Endothelial cell of umbilical vein (primary cell): Measurements from ENCODE around the gene ETV1. TPM values are rescaled to one million over a fixed set of nuclear protein-coding genes. Genes with fewer than 3 reads are reported as not detected.

Experiments used
- BruUV-seq: library from RNA; stranded (reverse); fragments of 400-500 nt; replicated peaks from 2 replicates; lab custom pipeline; 2021; lab: Mats Ljungman, UMichigan
- CTCF ChIA-PET: fragments of 300-600, 350-600 bp; sonication (Branson Sonifier 250); formaldehyde crosslinking; loops from one replicate; lab custom pipeline; 2021; ENCODE audit warnings: antibody characterized with exemption, inconsistent platforms; lab: Charles Lee
- POLR2A ChIA-PET: fragments of 300-600, 350-600 bp; sonication (Branson Sonifier 250); formaldehyde crosslinking; loops from one replicate; lab custom pipeline; 2021; ENCODE audit warnings: antibody characterized with exemption, inconsistent platforms; lab: Charles Lee
- DNase-seq: peaks from one replicate; pipeline ENCODE4 v3.0.0-alpha.2; 2011; ENCODE audit warnings: low read depth, low spot score
- FAIRE-seq: peaks from 2 replicates; lab custom pipeline; 2011; peaks lifted over from hg19 to GRCh38; lab: Jason Lieb, UNC
- H2AFZ ChIP-seq: 2 replicates; pipeline ENCODE4 v1.6.0; 2012; ENCODE audit warnings: low read depth, low read length, control low read depth, inconsistent platforms
- H3K27ac ChIP-seq: 2 replicates; pipeline ENCODE4 v1.5.1; 2011; ENCODE audit warnings: low read depth, mild to moderate bottlenecking, control low read depth, low read length, moderate library complexity; ENCODE audit not compliant: insufficient read depth
- H3K27me3 ChIP-seq, 2 experiments: 2 replicates each; pipeline versions ENCODE4 v1.6.0 to v1.6.1; 2011; ENCODE audit warnings: low read length in 2 of 2, mixed read lengths in 1 of 2; ENCODE audit not compliant: control insufficient read depth in 2 of 2, insufficient read depth in 2 of 2
- H3K36me3 ChIP-seq, 2 experiments: 2 replicates in 1 of 2; 3 replicates in 1 of 2; pipeline ENCODE4 v1.5.1; 2011; ENCODE audit warnings: low read length in 2 of 2, mild to moderate bottlenecking in 1 of 2, moderate library complexity in 1 of 2; ENCODE audit not compliant: control insufficient read depth in 2 of 2, insufficient read depth in 2 of 2; ENCODE audit errors: extremely low read depth in 1 of 2
- H3K4me1 ChIP-seq: 3 replicates; pipeline ENCODE4 v1.5.1; 2011; ENCODE audit warnings: mild to moderate bottlenecking, low read length; ENCODE audit not compliant: control insufficient read depth, insufficient read depth; ENCODE audit errors: extremely low read depth
- H3K4me2 ChIP-seq: 2 replicates; pipeline ENCODE4 v1.6.1; 2011; ENCODE audit warnings: low read length, control low read depth, mixed read lengths; ENCODE audit not compliant: insufficient read depth
- H3K4me3 ChIP-seq, 3 experiments: fragments of 200-600 bp in 1 of 3; sonication (generic), shearing (Covaris generic) in 1 of 3; replicated peaks in 1 of 3; 2 replicates each; pipeline ENCODE4 v1.5.1; 2011 to 2016; ENCODE audit warnings: control low read depth in 3 of 3, low read length in 3 of 3, mild to moderate bottlenecking in 2 of 3, inconsistent platforms in 1 of 3, low read depth in 1 of 3, moderate library complexity in 1 of 3; ENCODE audit not compliant: insufficient read depth in 1 of 3
- H3K79me2 ChIP-seq: 2 replicates; pipeline ENCODE4 v1.6.0; 2012; ENCODE audit warnings: low read length, inconsistent platforms; ENCODE audit not compliant: control insufficient read depth, insufficient read depth
- H3K9ac ChIP-seq: replicated peaks from 2 replicates; pipeline ENCODE3; 2011; ENCODE audit warnings: low read length, control low read depth; ENCODE audit not compliant: insufficient read depth; ENCODE audit errors: extremely low read depth
- H3K9me1 ChIP-seq: replicated peaks from 3 replicates; pipeline ENCODE4 v1.6.0; 2011; ENCODE audit warnings: mild to moderate bottlenecking, low read length; ENCODE audit not compliant: control insufficient read depth, insufficient read depth; ENCODE audit errors: extremely low read depth
- H3K9me3 ChIP-seq: replicated peaks from 2 replicates; pipeline ENCODE4 v1.5.1; 2012; ENCODE audit warnings: low read length, inconsistent platforms; ENCODE audit not compliant: control insufficient read depth, insufficient read depth
- H4K20me1 ChIP-seq: replicated peaks from 2 replicates; pipeline ENCODE3; 2011; ENCODE audit warnings: mild to moderate bottlenecking, low read length; ENCODE audit not compliant: control insufficient read depth, insufficient read depth; ENCODE audit errors: extremely low read depth
- CTCF ChIP-seq, 2 donors: IDR thresholded peaks; 1 replicate in 1 of 2; 2 replicates in 1 of 2; pipeline ENCODE4 v1.5.1; 2011; ENCODE audit warnings: low read length in 2 of 2, mild to moderate bottlenecking in 2 of 2, moderate library complexity in 2 of 2, control low read depth in 1 of 2, inconsistent platforms in 1 of 2, low read depth in 1 of 2; ENCODE audit not compliant: insufficient read depth in 1 of 2; ENCODE audit errors: extremely low read depth in 1 of 2
- EZH2 ChIP-seq: IDR thresholded peaks from 2 replicates; pipeline ENCODE4 v1.6.1; 2012; ENCODE audit warnings: borderline replicate concordance, low read depth, mild to moderate bottlenecking, moderate library complexity, low read length, inconsistent platforms; ENCODE audit not compliant: severe bottlenecking
- FOS ChIP-seq: IDR thresholded peaks from 2 replicates; pipeline ENCODE4 v1.6.1; 2011; ENCODE audit warnings: mild to moderate bottlenecking, low read length, moderate library complexity, borderline replicate concordance; ENCODE audit not compliant: insufficient read depth
- GATA2 ChIP-seq: IDR thresholded peaks from 2 replicates; pipeline ENCODE4 v1.7.0; 2011; ENCODE audit warnings: low read depth, mild to moderate bottlenecking, moderate library complexity, mixed read lengths, low read length; ENCODE audit not compliant: insufficient read length, insufficient read depth
- JUN ChIP-seq: IDR thresholded peaks from 2 replicates; pipeline ENCODE4 v1.6.1; 2011; ENCODE audit warnings: borderline replicate concordance, low read depth; ENCODE audit not compliant: insufficient read length, insufficient read depth
- MAX ChIP-seq: IDR thresholded peaks from 2 replicates; pipeline ENCODE4 v1.6.1; 2011; ENCODE audit not compliant: insufficient read depth, insufficient read length
- MYC ChIP-seq: IDR thresholded peaks from one replicate; pipeline ENCODE4 v1.6.1; 2011; ENCODE audit warnings: mild to moderate bottlenecking, low read depth, low read length
- POLR2A ChIP-seq: IDR thresholded peaks from 2 replicates; pipeline ENCODE4 v1.6.1; 2012; ENCODE audit warnings: low read depth, mild to moderate bottlenecking, control low read depth, low read length
- POLR2AphosphoS5 ChIP-seq: IDR thresholded peaks from 2 replicates; pipeline ENCODE4 v1.6.1; 2012; ENCODE audit warnings: low read depth, mild to moderate bottlenecking, control low read depth, low read length, moderate library complexity; ENCODE audit not compliant: insufficient read depth
- dilution Hi-C: fragments of 300-500 bp; cut with MboI; formaldehyde crosslinking; loops from one replicate; pipeline ENCODE4 v1.15.0; 2019; ENCODE audit warnings: low sequenced_read_pairs; ENCODE audit not compliant: extremely low pct_ligation_motif_present
- intact Hi-C: fragments of 100-400 bp; cut with micrococcal nuclease; formaldehyde crosslinking; loops from one replicate; pipeline ENCODE4 v1.10.0; 2022
- polyA plus RNA-seq, 4 experiments: library from polyadenylated mRNA; depleted of rRNA in 3 of 4; stranded (reverse) in 3 of 4; unstranded in 1 of 4; fragments of >200 nt; gene quantifications; 2 replicates each; pipeline versions ENCODE4 v1.2.1 to v1.2.3, GENCODE V29; 2011 to 2012; ENCODE audit warnings: missing spikeins in 1 of 4
- total RNA-seq: library from RNA; stranded (reverse); gene quantifications from 2 replicates; pipeline ENCODE4 v1.2.3, GENCODE V29; 2021

ETV1 gene
- total and polyA plus RNA-seq, 2 donors (not counting 3 experiments of a cell fraction or from before 2014, with no cell fraction given): 8.4 to 16.6 TPM

- Histone ChIP-seq H3K27me3 (no peaks in the 10 kb centered on the region), H3K4me3 (no peak overlapping the region), H3K79me2 (no peaks in the 10 kb centered on the region), H3K9me1 (no peaks in the 10 kb centered on the region), H3K4me1 (peaks cover 36% of the 10 kb centered on the region), H3K27ac (no peak overlapping the region), H4K20me1 (no peaks in the 10 kb centered on the region), H3K36me3 (peaks cover 0 to 3% of the 10 kb centered on the region in 2 experiments), H3K4me2 (no peak overlapping the region), H3K9ac (no peak overlapping the region), H3K9me3 (no peaks in the 10 kb centered on the region), H2AFZ (no peak overlapping the region)
- POLR2A ChIA-PET: no interaction called here
- TF ChIP-seq MAX: no peak
- TF ChIP-seq JUN: no peak
- no peak for TF ChIP-seq GATA2
- no peak for TF ChIP-seq MYC
- TF ChIP-seq CTCF (IDR thresholded peaks at IDR 0.05; ENCODE audit: extremely low read depth in 1 of 2, insufficient read depth in 1 of 2, low read depth in 1 of 2, low read length in 2 of 2): no peak
- no peak for TF ChIP-seq POLR2A
- TF ChIP-seq FOS: no peak
- no peak for TF ChIP-seq POLR2AphosphoS5
- no peak for TF ChIP-seq EZH2
- no peak for DNase-seq
- BruUV-seq: no TSS peak
- intact Hi-C loops: loop anchor here (10.0 kb wide), 2 partner anchors 459 to 1701 kb away; partner anchors contain the start of gene MEOX2
- no peak for FAIRE-seq
- dilution Hi-C loops: no loop called here
- CTCF ChIA-PET: no interaction called here
Observed at GRCh38 chr7:13984061-13984460, 5.4 kb downstream of the ETV1 start.
